Testis (tissue), 2 donors: ENCODE results near the gene ZNF683.

Source experiments
- POLR2A ChIP-seq: fragments of 450-650 bp; IDR thresholded peaks from one replicate; pipeline ENCODE4 v1.6.1; 2017; ENCODE audit warnings: antibody characterized with exemption, mild to moderate bottlenecking, moderate library complexity
- TF ChIP-seq, protein P1 (sequence below), 3 experiments: fragments of 450-650 bp in 2 of 3; fragments of 200-600 bp in 1 of 3; sonication (generic) in 1 of 3; IDR thresholded peaks; one replicate each; pipeline ENCODE4 v1.5.1; 2016 to 2019; ENCODE audit warnings: antibody characterized with exemption in 3 of 3, mild to moderate bottlenecking in 2 of 3, moderate library complexity in 1 of 3

DNA sequence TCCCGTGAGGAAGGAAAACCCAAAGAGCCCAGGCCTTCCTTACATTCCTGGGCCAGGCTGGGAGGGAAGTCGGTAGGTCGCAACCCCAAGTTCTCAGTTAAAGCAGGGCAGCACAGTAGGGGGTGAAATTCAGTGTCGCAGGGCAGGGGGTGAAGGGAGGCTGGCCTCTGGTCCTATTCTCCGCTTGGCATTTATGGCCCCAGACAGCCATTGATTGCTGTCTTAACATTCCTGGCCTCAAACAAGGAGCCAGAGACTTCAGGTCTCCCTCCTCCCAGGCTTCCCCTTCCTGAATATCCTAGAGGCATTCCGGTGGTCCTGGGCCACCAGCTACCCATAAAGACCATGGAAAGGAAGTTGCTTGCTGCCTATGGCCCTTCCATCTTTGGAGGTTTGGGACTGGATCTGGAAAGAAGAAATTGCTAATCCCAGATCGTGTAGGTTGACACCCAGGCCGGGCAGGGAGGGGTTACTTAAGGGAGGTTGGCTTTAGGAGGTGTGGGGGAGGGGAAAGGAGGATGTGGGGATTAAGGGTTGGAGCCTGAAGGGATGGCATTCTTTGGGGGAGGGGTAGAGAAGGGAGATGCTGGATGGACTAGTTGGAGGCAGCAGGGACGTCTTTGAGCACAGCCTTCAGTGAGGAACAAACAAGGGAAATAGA, 39.8 kb upstream of the ZNF683 start:
- TF ChIP-seq, protein P1, sequence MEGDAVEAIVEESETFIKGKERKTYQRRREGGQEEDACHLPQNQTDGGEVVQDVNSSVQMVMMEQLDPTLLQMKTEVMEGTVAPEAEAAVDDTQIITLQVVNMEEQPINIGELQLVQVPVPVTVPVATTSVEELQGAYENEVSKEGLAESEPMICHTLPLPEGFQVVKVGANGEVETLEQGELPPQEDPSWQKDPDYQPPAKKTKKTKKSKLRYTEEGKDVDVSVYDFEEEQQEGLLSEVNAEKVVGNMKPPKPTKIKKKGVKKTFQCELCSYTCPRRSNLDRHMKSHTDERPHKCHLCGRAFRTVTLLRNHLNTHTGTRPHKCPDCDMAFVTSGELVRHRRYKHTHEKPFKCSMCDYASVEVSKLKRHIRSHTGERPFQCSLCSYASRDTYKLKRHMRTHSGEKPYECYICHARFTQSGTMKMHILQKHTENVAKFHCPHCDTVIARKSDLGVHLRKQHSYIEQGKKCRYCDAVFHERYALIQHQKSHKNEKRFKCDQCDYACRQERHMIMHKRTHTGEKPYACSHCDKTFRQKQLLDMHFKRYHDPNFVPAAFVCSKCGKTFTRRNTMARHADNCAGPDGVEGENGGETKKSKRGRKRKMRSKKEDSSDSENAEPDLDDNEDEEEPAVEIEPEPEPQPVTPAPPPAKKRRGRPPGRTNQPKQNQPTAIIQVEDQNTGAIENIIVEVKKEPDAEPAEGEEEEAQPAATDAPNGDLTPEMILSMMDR (IDR thresholded peaks at IDR 0.05) = no peak
- no peak for TF ChIP-seq POLR2A
